NB4 (cell line): ENCODE data around the gene ALDH1L2.

Source experiments
- CTCF ChIP-seq: IDR thresholded peaks from one replicate; pipeline ENCODE4 v1.5.1; 2012; ENCODE audit warnings: low read depth, low read length
- POLR2A ChIP-seq: IDR thresholded peaks from 2 replicates; pipeline ENCODE4 v1.6.1; 2011; ENCODE audit warnings: mild to moderate bottlenecking; ENCODE audit not compliant: insufficient read length; ENCODE audit errors: extremely low read depth

- TF ChIP-seq CTCF (no peak), POLR2A (no peak)
Observed at GRCh38 chr12:105047308-105047707, 37.0 kb downstream of the ALDH1L2 start.
